ENCODE measurements around the gene ACOX3. TPM values are rescaled to one million over a fixed set of nuclear protein-coding genes. Genes with fewer than 3 reads are reported as not detected.
"Not testable (repeated sequence)": the region's sequence is repeated elsewhere in the genome, so short reads cannot be mapped to it uniquely, and the experiment has no call there.

Gene ACOX3
- total and polyA plus RNA-seq, 11 donors = 16.9 to 51.6 (median 24.1) TPM

DNA sequence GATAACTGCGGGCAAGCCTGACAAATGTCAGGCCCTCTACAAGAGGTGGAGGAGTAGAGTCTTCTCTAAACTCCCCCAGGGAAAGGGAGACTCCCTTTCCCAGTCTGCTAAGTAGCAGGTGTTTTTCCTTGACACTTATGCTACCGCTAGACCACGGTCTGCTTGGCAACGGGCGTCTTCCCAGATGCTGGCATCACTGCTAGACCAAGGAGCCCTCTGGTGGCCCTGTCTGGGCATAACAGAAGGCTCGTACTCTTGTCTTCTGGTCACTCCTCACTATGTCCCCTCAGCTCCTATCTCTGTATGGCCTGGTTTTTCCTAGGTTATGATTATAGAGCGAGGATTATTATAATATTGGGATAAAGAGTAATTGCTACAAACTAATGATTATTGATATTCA lies 33.6 kb downstream of the ACOX3 start:
- H3K36me3 ChIP-seq = peaks cover 0 to 66% (median 40%) of the 10 kb centered on the region in 9 donors
- peak in 2 of 5 donors; percentile 67 to 69 for DNase-seq
- not testable (repeated sequence) for H3K27ac ChIP-seq, H3K4me3 ChIP-seq, H3K27me3 ChIP-seq, H3K9me3 ChIP-seq, ATAC-seq
- peaks cover 7 to 51% (median 26%) of the 10 kb centered on the region in 12 donors for H3K4me1 ChIP-seq
- intact Hi-C loops (cut with DNase I) = loop anchor here in 5 of 10 donors (1.0 to 10.0 kb wide), 4 partner anchors 82 to 232 kb away; no protein-coding TSS in a partner anchor
- TF ChIP-seq, protein P1, sequence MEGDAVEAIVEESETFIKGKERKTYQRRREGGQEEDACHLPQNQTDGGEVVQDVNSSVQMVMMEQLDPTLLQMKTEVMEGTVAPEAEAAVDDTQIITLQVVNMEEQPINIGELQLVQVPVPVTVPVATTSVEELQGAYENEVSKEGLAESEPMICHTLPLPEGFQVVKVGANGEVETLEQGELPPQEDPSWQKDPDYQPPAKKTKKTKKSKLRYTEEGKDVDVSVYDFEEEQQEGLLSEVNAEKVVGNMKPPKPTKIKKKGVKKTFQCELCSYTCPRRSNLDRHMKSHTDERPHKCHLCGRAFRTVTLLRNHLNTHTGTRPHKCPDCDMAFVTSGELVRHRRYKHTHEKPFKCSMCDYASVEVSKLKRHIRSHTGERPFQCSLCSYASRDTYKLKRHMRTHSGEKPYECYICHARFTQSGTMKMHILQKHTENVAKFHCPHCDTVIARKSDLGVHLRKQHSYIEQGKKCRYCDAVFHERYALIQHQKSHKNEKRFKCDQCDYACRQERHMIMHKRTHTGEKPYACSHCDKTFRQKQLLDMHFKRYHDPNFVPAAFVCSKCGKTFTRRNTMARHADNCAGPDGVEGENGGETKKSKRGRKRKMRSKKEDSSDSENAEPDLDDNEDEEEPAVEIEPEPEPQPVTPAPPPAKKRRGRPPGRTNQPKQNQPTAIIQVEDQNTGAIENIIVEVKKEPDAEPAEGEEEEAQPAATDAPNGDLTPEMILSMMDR (IDR thresholded peaks at IDR 0.05) = peak in 11 of 12 donors; percentile 25 to 59 (median 44)
- WGBS, 4 donors = 65 to 71% (median 68%) methylated on average over 7 of the region's 7 CpGs

DNA sequence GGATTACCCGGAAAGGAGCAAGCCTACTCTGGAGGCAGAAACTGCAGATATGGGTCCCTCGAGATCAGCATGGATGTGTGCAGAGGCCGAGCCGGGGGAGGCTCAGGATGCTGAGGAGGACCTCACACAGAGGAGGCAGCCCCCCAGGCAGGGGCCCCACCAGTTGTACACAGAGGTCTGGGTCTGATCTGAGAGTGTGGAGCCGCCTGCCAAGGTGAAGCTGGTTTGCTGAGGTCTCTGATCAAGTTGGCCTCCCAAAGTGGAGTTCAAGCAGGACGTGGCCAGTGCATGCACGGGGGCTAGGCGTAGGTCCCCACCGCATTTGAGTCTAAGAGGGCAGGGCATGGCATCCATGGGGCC lies 35.0 kb downstream of the ACOX3 start:
- TF ChIP-seq, protein P1 (IDR thresholded peaks at IDR 0.05) = no peak
- TF ChIP-seq POLR2A (IDR thresholded peaks at IDR 0.05) = no peak
- H3K9me3 ChIP-seq = peaks cover 0 to 5% (median 0%) of the 10 kb centered on the region in 12 donors
- ATAC-seq = no peak
- H3K27me3 ChIP-seq = no peaks in the 10 kb centered on the region
- H3K4me1 ChIP-seq = peaks cover 7 to 55% (median 29%) of the 10 kb centered on the region in 12 donors
- DNase-seq = peak in 1 of 5 donors; percentile 29
- no peak overlapping the region for H3K4me3 ChIP-seq
- H3K36me3 ChIP-seq = peaks cover 0 to 66% (median 43%) of the 10 kb centered on the region in 9 donors
- intact Hi-C loops (cut with DNase I) = loop anchor here in 6 of 10 donors (1.0 to 10.0 kb wide), 7 partner anchors 81 to 231 kb away; no protein-coding TSS in a partner anchor
- H3K27ac ChIP-seq = peak overlapping the region in 8 of 12 donors; percentile 1 to 77 (median 40)
- WGBS, 4 donors = 61 to 79% (median 73%) methylated on average over 9 of the region's 9 CpGs

DNA sequence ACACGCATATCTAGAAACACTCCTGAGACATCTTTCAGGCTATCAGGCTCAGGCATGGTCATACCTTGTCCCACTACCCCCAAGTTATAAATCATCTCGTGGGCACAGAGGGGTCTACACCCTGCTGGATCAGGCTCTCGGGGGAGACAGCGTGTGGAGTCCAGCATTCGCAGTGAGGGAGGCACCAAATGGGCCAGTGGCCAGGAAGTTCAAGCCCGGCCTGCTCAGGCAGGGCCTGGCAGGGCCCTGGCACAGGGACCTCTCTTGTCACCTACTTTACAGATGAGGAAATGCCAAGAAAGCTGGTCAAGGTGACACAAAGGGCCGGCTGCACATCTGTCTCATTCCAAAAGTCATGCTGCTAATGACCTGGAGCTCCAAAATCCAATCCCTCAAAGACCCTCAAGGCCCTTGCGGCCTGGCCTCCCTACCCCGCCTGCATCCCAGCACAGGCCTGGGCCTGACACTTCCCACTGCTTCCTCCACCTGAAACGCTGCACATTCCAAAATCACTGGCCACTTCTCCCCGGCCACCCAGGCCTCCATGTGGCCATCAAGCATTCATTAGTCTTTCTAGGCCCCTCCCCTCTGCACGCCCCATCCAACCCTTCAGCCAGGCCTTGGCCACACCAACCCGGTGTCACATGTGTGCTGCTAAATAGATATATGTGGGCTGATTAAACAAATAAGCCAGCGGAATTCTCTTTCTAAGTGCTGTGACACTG lies 35.6 kb downstream of the ACOX3 start:
- peak overlapping the region in 8 of 12 donors; percentile 1 to 77 (median 40) for H3K27ac ChIP-seq
- DNase-seq (peak in 2 of 5 donors; percentile 58 to 59), ATAC-seq (peak in 2 of 4 donors; percentile 3 to 38)
- H3K27me3 ChIP-seq = no peaks in the 10 kb centered on the region
- peaks cover 0 to 64% (median 43%) of the 10 kb centered on the region in 9 donors for H3K36me3 ChIP-seq
- H3K4me3 ChIP-seq = no peak overlapping the region
- 60 to 68% (median 62%) methylated on average over 14 of the region's 14 CpGs for WGBS, 4 donors
- peaks cover 7 to 50% (median 29%) of the 10 kb centered on the region in 12 donors for H3K4me1 ChIP-seq
- intact Hi-C loops (cut with DNase I) = loop anchor here in 9 of 10 donors (1.0 to 10.0 kb wide), 10 partner anchors 80 to 230 kb away; partner anchors contain the start of gene HTRA3 (in 1 of the 9)
- TF ChIP-seq, protein P1 (IDR thresholded peaks at IDR 0.05) = no peak
- TF ChIP-seq POLR2A (IDR thresholded peaks at IDR 0.05) = no peak
- H3K9me3 ChIP-seq = peaks cover 0 to 5% (median 0%) of the 10 kb centered on the region in 12 donors

DNA sequence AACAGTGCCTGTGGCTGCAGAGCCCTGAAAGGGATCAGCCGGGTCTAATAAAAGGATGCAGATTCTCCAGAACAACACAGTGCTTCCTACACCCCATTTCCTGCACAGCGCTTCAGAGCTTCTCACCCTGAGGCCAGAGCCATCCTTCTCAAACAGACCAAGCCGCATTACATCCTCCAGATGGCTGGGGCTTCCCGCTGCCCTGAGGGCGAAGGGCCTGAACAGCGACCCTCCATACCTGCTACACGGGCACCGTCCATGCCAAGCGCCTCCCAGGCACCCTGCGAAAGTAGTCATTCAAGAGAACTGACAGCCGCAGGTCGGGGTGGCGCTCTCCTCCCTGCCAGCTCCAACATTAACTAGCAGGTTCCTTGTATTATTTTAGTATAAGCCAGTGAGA lies 36.5 kb downstream of the ACOX3 start:
- 84 to 89% (median 88%) methylated on average over 12 to 13 of the region's 13 CpGs for WGBS, 4 donors
- H3K27ac ChIP-seq = peak overlapping the region in 2 of 12 donors; percentile 77 to 80

More for the DNA sequence above, 36.5 kb downstream of the ACOX3 start:
- Histone ChIP-seq H3K27me3 (no peaks in the 10 kb centered on the region), H3K4me3 (no peak overlapping the region), H3K9me3 (peaks cover 0 to 5% (median 0%) of the 10 kb centered on the region in 12 donors), H3K36me3 (peaks cover 0 to 65% (median 46%) of the 10 kb centered on the region in 9 donors), H3K4me1 (peaks cover 7 to 45% (median 28%) of the 10 kb centered on the region in 12 donors)
- no peak for ATAC-seq
- DNase-seq = no peak
- intact Hi-C loops (cut with DNase I) = loop anchor here (1.0 to 10.0 kb wide), 16 partner anchors 73 to 229 kb away; partner anchors contain the start of gene HTRA3 (in 1 of the 10)
- no peak for TF ChIP-seq POLR2A (IDR thresholded peaks at IDR 0.05)
- TF ChIP-seq, protein P1 (IDR thresholded peaks at IDR 0.05) = no peak
